Stomach (tissue), 9 donors: ENCODE results near the gene PLTP. TPM values are rescaled to one million over a fixed set of nuclear protein-coding genes. Genes with fewer than 3 reads are reported as not detected.

Source experiments
- DNase-seq, 2 donors: peaks; one replicate each; pipeline versions ENCODE4 v3.0.0 to v3.0.0-alpha.2; 2013 to 2019
- H3K27ac ChIP-seq, 5 donors: fragments of 200-600 bp in 4 of 5; sonication (generic) in 4 of 5; one replicate each; pipeline ENCODE4 v1.5.1; 2013 to 2019; ENCODE audit warnings: mild to moderate bottlenecking in 1 of 5, moderate library complexity in 1 of 5
- H3K27me3 ChIP-seq, 3 donors: fragments of 200-600 bp; sonication (generic); one replicate each; pipeline ENCODE4 v1.5.1; 2017 to 2019; ENCODE audit warnings: mixed run types in 1 of 3
- H3K36me3 ChIP-seq, 4 donors: fragments of 200-600 bp; sonication (generic); 1 replicate in 3 of 4; 2 replicates in 1 of 4; pipeline ENCODE4 v1.5.1; 2016 to 2019
- H3K4me1 ChIP-seq, 4 donors: fragments of 200-600 bp; sonication (generic); one replicate each; pipeline ENCODE4 v1.5.1; 2016 to 2019
- H3K4me3 ChIP-seq, 4 donors: fragments of 200-600 bp; sonication (generic) in 3 of 4; one replicate each; pipeline ENCODE4 v1.5.1; 2016 to 2019; ENCODE audit warnings: mild to moderate bottlenecking in 1 of 4
- H3K9me3 ChIP-seq, 4 donors: fragments of 200-600 bp; sonication (generic); one replicate each; pipeline ENCODE4 v1.5.1; 2016 to 2019
- EP300 ChIP-seq: sonication (generic); formaldehyde crosslinking; IDR thresholded peaks from one replicate; pipeline ENCODE4 v1.6.1; 2017; ENCODE audit warnings: antibody characterized with exemption
- POLR2A ChIP-seq, 4 donors: fragments of 450-650 bp; IDR thresholded peaks; one replicate each; pipeline ENCODE4 v1.6.1; 2016; ENCODE audit warnings: antibody characterized with exemption in 4 of 4, control low read depth in 2 of 4, mild to moderate bottlenecking in 1 of 4, moderate library complexity in 1 of 4
- POLR2AphosphoS5 ChIP-seq, 3 donors: sonication (generic); formaldehyde crosslinking; IDR thresholded peaks; one replicate each; pipeline ENCODE4 v1.6.1; 2016; ENCODE audit warnings: antibody characterized with exemption in 3 of 3
- WGBS, 5 donors: extraction: QIAGEN DNeasy Blood & Tissue Kit in 3 of 5; methylation state at CpG; one replicate each; pipeline versions ENCODE4 v1.1.5 to v1.1.7; 2013 to 2018; 5-methylcytosine and 5-hydroxymethylcytosine counted together
- intact Hi-C: fragments of 100-400 bp; cut with DNase I; formaldehyde crosslinking; loops from one replicate; pipeline ENCODE4 v1.15.1; 2023; ENCODE audit warnings: low total_unique reads
- polyA plus RNA-seq, 3 donors: library from polyadenylated mRNA; stranded (reverse); fragments of 200-250 nt; gene quantifications; one replicate each; pipeline ENCODE4 v1.2.3, GENCODE V29; 2013
- total RNA-seq, 5 donors: library from RNA; depleted of rRNA; stranded (reverse); fragments of >200 nt; gene quantifications; one replicate each; pipeline versions ENCODE4 v1.1.0 to v1.2.3, GENCODE V29; 2014 to 2016
- TF ChIP-seq, protein P1 (sequence below), 7 experiments: fragments of 450-650 bp in 4 of 7; fragments of 200-600 bp in 3 of 7; sonication (generic) in 3 of 7; IDR thresholded peaks; one replicate each; pipeline ENCODE4 v1.5.1; 2016 to 2019; ENCODE audit warnings: antibody characterized with exemption in 7 of 7, control low read depth in 2 of 7, mild to moderate bottlenecking in 1 of 7
- donor health status: healthy with polysubstance abuse.
- donor health status: Bipolar disorder and iron deficiency.
- donor health status: healthy.

PLTP gene
- total and polyA plus RNA-seq, 8 donors = 22.0 to 313 (median 55.9) TPM

DNA sequence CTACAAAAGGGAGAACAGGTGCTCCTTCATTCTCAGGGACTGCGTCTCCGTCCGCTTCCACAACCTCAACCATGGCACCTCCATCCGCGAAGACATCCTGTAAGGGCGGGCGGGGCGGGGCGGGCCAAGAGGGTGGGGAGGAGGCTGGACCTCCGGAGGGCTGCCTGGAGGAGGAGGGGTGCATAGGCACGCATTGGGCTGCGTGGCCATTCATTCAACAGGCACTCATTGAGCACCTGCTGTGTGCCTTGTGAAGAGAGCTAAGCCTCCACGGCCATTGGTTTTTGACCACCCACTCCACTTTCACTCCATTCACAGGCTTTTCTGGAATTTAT lies 54.1 kb downstream of the PLTP start:
- Histone ChIP-seq H3K4me1 (peaks cover 30 to 69% (median 56%) of the 10 kb centered on the region in 4 donors), H3K9me3 (no peaks in the 10 kb centered on the region), H3K4me3 (peak overlapping the region; percentile 75 to 97 (median 89)), H3K36me3 (peaks cover 0 to 21% (median 13%) of the 10 kb centered on the region in 4 donors), H3K27ac (peak overlapping the region; percentile 81 to 93 (median 84)), H3K27me3 (no peaks in the 10 kb centered on the region)
- no peak for DNase-seq
- TF ChIP-seq POLR2A (IDR thresholded peaks at IDR 0.05) (no peak), EP300 (no peak), POLR2AphosphoS5 (IDR thresholded peaks at IDR 0.05) (no peak)
- TF ChIP-seq, protein P1, sequence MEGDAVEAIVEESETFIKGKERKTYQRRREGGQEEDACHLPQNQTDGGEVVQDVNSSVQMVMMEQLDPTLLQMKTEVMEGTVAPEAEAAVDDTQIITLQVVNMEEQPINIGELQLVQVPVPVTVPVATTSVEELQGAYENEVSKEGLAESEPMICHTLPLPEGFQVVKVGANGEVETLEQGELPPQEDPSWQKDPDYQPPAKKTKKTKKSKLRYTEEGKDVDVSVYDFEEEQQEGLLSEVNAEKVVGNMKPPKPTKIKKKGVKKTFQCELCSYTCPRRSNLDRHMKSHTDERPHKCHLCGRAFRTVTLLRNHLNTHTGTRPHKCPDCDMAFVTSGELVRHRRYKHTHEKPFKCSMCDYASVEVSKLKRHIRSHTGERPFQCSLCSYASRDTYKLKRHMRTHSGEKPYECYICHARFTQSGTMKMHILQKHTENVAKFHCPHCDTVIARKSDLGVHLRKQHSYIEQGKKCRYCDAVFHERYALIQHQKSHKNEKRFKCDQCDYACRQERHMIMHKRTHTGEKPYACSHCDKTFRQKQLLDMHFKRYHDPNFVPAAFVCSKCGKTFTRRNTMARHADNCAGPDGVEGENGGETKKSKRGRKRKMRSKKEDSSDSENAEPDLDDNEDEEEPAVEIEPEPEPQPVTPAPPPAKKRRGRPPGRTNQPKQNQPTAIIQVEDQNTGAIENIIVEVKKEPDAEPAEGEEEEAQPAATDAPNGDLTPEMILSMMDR (IDR thresholded peaks at IDR 0.05) = no peak
- intact Hi-C loops = no loop called here
- 9 to 21% (median 12%) methylated on average over 3 to 13 of the region's 13 CpGs for WGBS, 5 donors

- 0 to 2% (median 0%) methylated on average over 16 to 36 of the region's 36 CpGs for WGBS, 5 donors
- H3K27ac ChIP-seq = peak within 1 kb of the TSS; percentile 81 to 93 (median 84)
- intact Hi-C loops = no loop called here
- peak; percentile 96 to 100 for DNase-seq
- H3K36me3 ChIP-seq = peaks cover 3 to 27% (median 18%) of the 10 kb centered on the region in 4 donors
- H3K9me3 ChIP-seq = no peaks in the 10 kb centered on the region
- peaks cover 30 to 74% (median 59%) of the 10 kb centered on the region in 4 donors for H3K4me1 ChIP-seq
- peak within 1 kb of the TSS; percentile 75 to 97 (median 89) for H3K4me3 ChIP-seq
- TF ChIP-seq EP300 (no peak), POLR2A (IDR thresholded peaks at IDR 0.05) (no peak), POLR2AphosphoS5 (IDR thresholded peaks at IDR 0.05) (peak; percentile 50 to 89 (median 79))
- no peaks in the 10 kb centered on the region for H3K27me3 ChIP-seq
These were observed 54.7 kb downstream of the PLTP start, which contains the start of the genes ACOT8 and ZSWIM3 for GRCh38 chr20:45857114-45857881. Gene ACOT8, minus strand, starts transcription at chr20:45857392. Its CDS starts 77 bp downstream, at chr20:45857315. Gene ZSWIM3, plus strand, starts transcription at chr20:45857614. Its CDS starts 212 bp downstream, at chr20:45857826.

- Histone ChIP-seq H3K27me3 (no peaks in the 10 kb centered on the region), H3K27ac (no peak overlapping the region), H3K4me3 (no peak overlapping the region), H3K4me1 (peaks cover 30 to 60% (median 52%) of the 10 kb centered on the region in 4 donors), H3K36me3 (peaks cover 4 to 61% (median 40%) of the 10 kb centered on the region in 4 donors), H3K9me3 (no peaks in the 10 kb centered on the region)
- intact Hi-C loops = no loop called here
- WGBS, 5 donors = 21 to 51% (median 30%) methylated on average over 2 of the region's 2 CpGs
- TF ChIP-seq POLR2AphosphoS5 (IDR thresholded peaks at IDR 0.05) (no peak), EP300 (no peak), POLR2A (IDR thresholded peaks at IDR 0.05) (no peak)
- TF ChIP-seq, protein P1 (IDR thresholded peaks at IDR 0.05) = no peak
- no peak for DNase-seq
These were observed 58.5 kb downstream of the PLTP start for GRCh38 chr20:45853484-45853883.

DNA sequence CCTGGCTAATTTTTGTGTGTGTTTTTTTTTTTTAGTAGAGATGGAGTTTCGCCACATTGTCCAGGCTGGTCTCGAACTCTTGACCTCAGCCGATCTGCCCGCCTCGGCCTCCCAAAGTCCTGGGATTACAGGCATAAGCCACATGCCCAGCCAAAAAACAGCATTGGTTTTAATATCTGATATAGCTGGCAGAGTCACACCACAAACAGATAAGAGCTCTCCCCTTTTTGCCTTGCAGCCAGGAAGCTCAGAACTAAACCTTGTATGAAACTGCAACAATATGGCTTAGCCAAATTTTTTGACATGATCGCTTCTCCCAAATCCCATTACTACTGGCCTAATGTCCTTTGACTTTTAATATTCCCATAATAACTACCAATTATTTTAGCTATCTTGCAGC lies 59.6 kb downstream of the PLTP start:
- Histone ChIP-seq H3K27ac (no peak overlapping the region), H3K4me1 (peaks cover 23 to 50% (median 43%) of the 10 kb centered on the region in 4 donors), H3K9me3 (no peaks in the 10 kb centered on the region), H3K4me3 (no peak overlapping the region), H3K36me3 (peaks cover 11 to 72% (median 51%) of the 10 kb centered on the region in 4 donors), H3K27me3 (no peaks in the 10 kb centered on the region)
- TF ChIP-seq POLR2A (IDR thresholded peaks at IDR 0.05) = no peak
- TF ChIP-seq, protein P1 (IDR thresholded peaks at IDR 0.05) = no peak
- TF ChIP-seq EP300 = no peak
- TF ChIP-seq POLR2AphosphoS5 (IDR thresholded peaks at IDR 0.05) = no peak
- intact Hi-C loops = no loop called here
- no peak for DNase-seq
- WGBS, 5 donors = 88 to 96% (median 92%) methylated on average over 6 of the region's 6 CpGs
